Vagina (tissue), 2 donors: Measurements from ENCODE around the gene CCDC85B. TPM values are rescaled to one million over a fixed set of nuclear protein-coding genes. Genes with fewer than 3 reads are reported as not detected.

Experiments used
- DNase-seq, 2 donors: peaks; one replicate each; pipeline ENCODE4 v3.0.0-alpha.2; 2017; ENCODE audit errors: extremely low spot score in 2 of 2
- H3K27ac ChIP-seq: fragments of 200-600 bp; sonication (generic); one replicate; pipeline ENCODE4 v1.5.1; 2019
- H3K27me3 ChIP-seq: fragments of 200-600 bp; sonication (generic); one replicate; pipeline ENCODE4 v1.5.1; 2019
- H3K36me3 ChIP-seq, 2 donors: fragments of 200-600 bp; sonication (generic); one replicate each; pipeline ENCODE4 v1.5.1; 2017 to 2019
- H3K4me1 ChIP-seq: fragments of 200-600 bp; sonication (generic); one replicate; pipeline ENCODE4 v1.5.1; 2019
- H3K4me3 ChIP-seq, 2 donors: fragments of 200-600 bp; sonication (generic); 1 replicate in 1 of 2; 2 replicates in 1 of 2; pipeline ENCODE4 v1.5.1; 2016 to 2019
- H3K9me3 ChIP-seq: fragments of 200-600 bp; sonication (generic); one replicate; pipeline ENCODE4 v1.5.1; 2019
- CTCF ChIP-seq, 3 experiments: fragments of 450-650 bp in 2 of 3; fragments of 200-600 bp in 1 of 3; sonication (generic) in 1 of 3; IDR thresholded peaks; one replicate each; pipeline ENCODE4 v1.5.1; 2017 to 2019; ENCODE audit warnings: antibody characterized with exemption in 3 of 3, mild to moderate bottlenecking in 2 of 3, moderate library complexity in 2 of 3
- POLR2A ChIP-seq, 2 donors: fragments of 450-650 bp; IDR thresholded peaks; one replicate each; pipeline ENCODE4 v1.6.1; 2017; ENCODE audit warnings: antibody characterized with exemption in 2 of 2, mild to moderate bottlenecking in 2 of 2, moderate library complexity in 2 of 2
- POLR2AphosphoS5 ChIP-seq, 2 donors: sonication (generic); formaldehyde crosslinking; IDR thresholded peaks; one replicate each; pipeline ENCODE4 v1.9.0; 2017; ENCODE audit warnings: antibody characterized with exemption in 2 of 2, mild to moderate bottlenecking in 2 of 2, low read depth in 1 of 2; ENCODE audit not compliant: insufficient read depth in 1 of 2
- intact Hi-C: fragments of 100-400 bp; cut with DNase I; formaldehyde crosslinking; loops from one replicate; pipeline ENCODE4 v1.15.1; 2023
- total RNA-seq: library from RNA; depleted of rRNA; stranded (reverse); fragments of >200 nt; gene quantifications from one replicate; pipeline ENCODE4 v1.2.3, GENCODE V29; 2016

The CCDC85B gene
- total RNA-seq, 1 donor from 2014 or later, result 76.4 TPM

DNA sequence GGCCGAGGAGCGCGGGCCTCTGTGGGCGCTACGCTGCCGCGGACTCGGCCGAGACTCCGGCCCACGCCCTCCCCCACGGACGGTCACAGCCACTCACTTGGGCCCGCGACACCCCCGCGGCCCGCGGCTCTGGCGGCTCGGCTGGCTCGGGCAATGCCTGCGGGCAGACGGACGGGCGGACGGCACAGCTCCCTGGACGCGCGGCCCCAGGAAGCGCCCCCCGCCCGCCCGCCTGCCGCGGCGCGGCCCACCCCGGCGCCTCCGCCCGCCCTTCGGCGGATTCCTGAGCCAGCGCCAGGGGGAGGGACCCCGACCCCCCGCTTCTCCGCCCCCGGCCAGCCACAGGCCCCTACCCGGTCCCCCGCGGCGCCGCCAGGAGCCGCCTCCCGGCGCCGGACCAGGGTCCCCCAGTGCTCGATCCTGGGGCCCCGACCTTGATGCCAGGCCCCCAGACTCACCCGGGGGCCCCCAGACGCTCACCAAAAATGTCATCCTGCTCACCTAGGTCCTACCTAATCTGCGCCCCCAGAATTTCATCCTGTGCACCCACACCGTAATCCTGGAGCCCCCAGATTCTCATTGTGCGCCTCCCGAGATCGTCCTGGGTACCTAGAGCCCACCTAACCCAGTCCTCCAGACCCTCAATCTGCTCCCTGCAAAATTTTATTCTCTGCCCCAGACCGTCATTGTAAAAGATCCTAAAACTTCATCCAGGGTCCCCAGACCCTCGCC lies 17.7 kb upstream of the CCDC85B start, which contains the start of gene EFEMP2:
Gene EFEMP2, minus strand, starts transcription at position 215 of the 732 bp plus-strand sequence. CDS start 446 bp downstream, outside the sequence.
- DNase-seq, result no peak
- intact Hi-C loops, result no loop called here
- Histone ChIP-seq H3K27me3 (no peaks in the 10 kb centered on the region), H3K4me3 (peak within 1 kb of the TSS; percentile 58 to 76), H3K9me3 (no peaks in the 10 kb centered on the region), H3K27ac (peak within 1 kb of the TSS; percentile 87), H3K4me1 (peaks cover 33% of the 10 kb centered on the region), H3K36me3 (peaks cover 0 to 7% of the 10 kb centered on the region in 2 donors)
- no peak for TF ChIP-seq CTCF (IDR thresholded peaks at IDR 0.05)
- no peak for TF ChIP-seq POLR2A (IDR thresholded peaks at IDR 0.05)
- no peak for TF ChIP-seq POLR2AphosphoS5 (IDR thresholded peaks at IDR 0.05; ENCODE audit: insufficient read depth in 1 of 2, low read depth in 1 of 2)

GRCh38 chr11:65873318-65874156 lies 16.9 kb upstream of the CCDC85B start:
- intact Hi-C loops, result no loop called here
- TF ChIP-seq CTCF (IDR thresholded peaks at IDR 0.05) (no peak), POLR2AphosphoS5 (IDR thresholded peaks at IDR 0.05; ENCODE audit: insufficient read depth in 1 of 2, low read depth in 1 of 2) (peak; percentile 95 to 100), POLR2A (IDR thresholded peaks at IDR 0.05) (peak in 1 of 2 donors; percentile 94)
- Histone ChIP-seq H3K36me3 (no peaks in the 10 kb centered on the region), H3K4me1 (peaks cover 33% of the 10 kb centered on the region), H3K27ac (peak overlapping the region; percentile 87), H3K9me3 (no peaks in the 10 kb centered on the region), H3K27me3 (no peaks in the 10 kb centered on the region), H3K4me3 (peak overlapping the region; percentile 58 to 76)
- DNase-seq, result no peak

GRCh38 chr11:65879617-65880016 lies 10.9 kb upstream of the CCDC85B start, which contains the start of gene CTSW:
Gene CTSW (plus strand): TSS chr11:65879837. CDS start chr11:65879855, 18 bp downstream.
- H3K4me3 ChIP-seq, result no peak within 1 kb of the TSS
- H3K27me3 ChIP-seq, result no peaks in the 10 kb centered on the region
- H3K4me1 ChIP-seq, result peaks cover 6% of the 10 kb centered on the region
- H3K27ac ChIP-seq, result no peak within 1 kb of the TSS
- intact Hi-C loops, result loop anchor here (5.0 kb wide), 1 partner anchor 38 kb away; the partner anchor contains the start of genes C11orf68 and DRAP1
- DNase-seq, result no peak
- H3K36me3 ChIP-seq, result peaks cover 0 to 25% of the 10 kb centered on the region in 2 donors
- TF ChIP-seq POLR2A (IDR thresholded peaks at IDR 0.05), result no peak
- no peaks in the 10 kb centered on the region for H3K9me3 ChIP-seq

- Histone ChIP-seq H3K4me3 (no peak overlapping the region), H3K9me3 (no peaks in the 10 kb centered on the region), H3K36me3 (peaks cover 0 to 25% of the 10 kb centered on the region in 2 donors), H3K27me3 (no peaks in the 10 kb centered on the region), H3K4me1 (peaks cover 10% of the 10 kb centered on the region), H3K27ac (no peak overlapping the region)
- no peak for TF ChIP-seq CTCF (IDR thresholded peaks at IDR 0.05)
- TF ChIP-seq POLR2A (IDR thresholded peaks at IDR 0.05), result no peak
- TF ChIP-seq POLR2AphosphoS5 (IDR thresholded peaks at IDR 0.05; ENCODE audit: insufficient read depth in 1 of 2, low read depth in 1 of 2), result no peak
- DNase-seq, result no peak
- intact Hi-C loops, result loop anchor here (5.0 kb wide), 1 partner anchor 37 kb away; the partner anchor contains the start of genes C11orf68 and DRAP1
These were observed 10.4 kb upstream of the CCDC85B start for GRCh38 chr11:65880027-65880426.

DNA sequence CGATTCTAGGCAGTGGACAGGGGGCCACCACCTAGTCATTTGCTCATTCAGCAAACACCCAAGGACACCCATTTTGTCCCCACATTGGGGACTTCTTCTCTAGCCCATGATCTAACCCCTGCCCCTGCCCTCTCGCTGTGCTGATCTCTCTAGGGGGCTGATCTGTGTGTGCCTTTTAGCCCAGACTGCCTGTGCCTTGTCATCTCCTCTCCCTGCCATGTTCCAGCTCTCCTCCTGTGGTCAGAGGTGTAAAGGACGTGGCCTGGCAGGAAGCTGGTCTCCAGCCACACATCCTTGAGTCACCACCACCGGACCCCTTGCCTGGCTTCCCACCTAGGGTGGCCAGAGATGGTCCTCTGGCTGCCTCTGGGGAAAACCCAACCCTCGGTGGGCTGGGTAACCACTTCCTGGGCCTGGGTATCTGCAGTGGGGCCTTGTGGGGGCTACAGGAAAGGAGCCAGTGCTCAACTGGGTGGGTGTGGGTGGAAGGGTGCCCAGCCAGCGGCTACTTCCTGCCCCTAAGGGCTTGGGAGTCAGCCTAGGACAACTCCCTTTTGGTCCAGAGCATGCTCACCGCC lies 9.5 kb upstream of the CCDC85B start:
- no peak for DNase-seq
- intact Hi-C loops, result loop anchor here (5.0 kb wide), 1 partner anchor 36 kb away; the partner anchor contains the start of genes C11orf68 and DRAP1
- Histone ChIP-seq H3K4me1 (peaks cover 16% of the 10 kb centered on the region), H3K4me3 (no peak overlapping the region), H3K27me3 (no peaks in the 10 kb centered on the region), H3K36me3 (peaks cover 0 to 27% of the 10 kb centered on the region in 2 donors), H3K9me3 (no peaks in the 10 kb centered on the region), H3K27ac (no peak overlapping the region)
- TF ChIP-seq POLR2AphosphoS5 (IDR thresholded peaks at IDR 0.05; ENCODE audit: insufficient read depth in 1 of 2, low read depth in 1 of 2), result no peak
- no peak for TF ChIP-seq POLR2A (IDR thresholded peaks at IDR 0.05)
- TF ChIP-seq CTCF (IDR thresholded peaks at IDR 0.05), result no peak
